T-helper 1 cell (primary cell): ENCODE results near the gene RNASE13.
"Not testable (repeated sequence)": the region's sequence is repeated elsewhere in the genome, so short reads cannot be mapped to it uniquely, and the experiment has no call there.

Source experiments
- DNase-seq, 5 donors: peaks; one replicate each; pipeline ENCODE4 v3.0.0-alpha.2; 2012 to 2020

RNASE13 gene

DNA sequence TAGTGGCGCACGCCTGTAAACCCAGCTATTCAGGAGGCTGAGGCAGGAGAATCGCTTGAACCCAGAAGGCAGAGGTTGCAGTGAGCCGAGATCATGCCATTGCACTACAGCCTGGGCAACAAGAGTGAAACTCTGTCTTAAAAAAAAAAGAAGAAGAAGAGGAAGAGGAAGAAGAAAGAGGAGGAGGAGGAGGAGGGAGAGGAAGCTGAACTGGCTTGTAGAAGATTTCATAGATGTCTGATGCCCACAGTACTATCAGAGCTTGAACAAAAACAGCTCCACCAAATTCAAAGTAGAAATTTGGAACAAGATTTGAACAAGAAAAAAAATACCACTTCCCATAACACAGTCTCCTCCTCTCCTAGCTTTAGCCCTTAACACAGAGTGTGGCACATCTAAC lies 49.0 kb downstream of the RNASE13 start:
- DNase-seq, result not testable (repeated sequence)
